HG02973 (cell line): ENCODE measurements around the gene VSTM5.
"Not testable (repeated sequence)": the region's sequence is repeated elsewhere in the genome, so short reads cannot be mapped to it uniquely, and the experiment has no call there.

Experiments used
- ATAC-seq: cut with Tn5 transposase; IDR thresholded peaks from one replicate; pipeline ENCODE4 v1.9.1; 2021; ENCODE audit warnings: moderate library complexity; ENCODE audit not compliant: unreplicated experiment

The VSTM5 gene, protein sequence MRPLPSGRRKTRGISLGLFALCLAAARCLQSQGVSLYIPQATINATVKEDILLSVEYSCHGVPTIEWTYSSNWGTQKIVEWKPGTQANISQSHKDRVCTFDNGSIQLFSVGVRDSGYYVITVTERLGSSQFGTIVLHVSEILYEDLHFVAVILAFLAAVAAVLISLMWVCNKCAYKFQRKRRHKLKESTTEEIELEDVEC

DNA sequence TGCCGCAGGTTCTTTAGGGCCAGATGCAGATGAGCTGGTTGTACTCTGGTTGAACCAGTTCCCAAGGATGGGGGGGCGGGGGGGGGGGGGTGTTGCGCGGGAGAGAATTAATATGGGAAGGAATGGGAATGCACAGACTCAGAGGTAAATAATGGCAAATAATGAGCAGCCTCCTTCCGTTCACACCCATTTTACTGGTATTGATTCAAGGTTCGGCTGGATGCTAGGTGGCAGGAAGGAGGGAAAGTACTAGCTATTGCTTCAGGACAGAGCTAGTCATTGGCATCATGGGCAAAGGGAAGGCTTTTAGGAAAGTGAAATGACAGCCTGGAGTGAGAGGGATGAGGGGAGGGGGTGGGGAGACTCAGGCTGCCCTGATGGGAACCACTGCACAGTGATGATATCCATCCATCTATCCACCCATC lies at the start of gene VSTM5:
TSS of gene VSTM5 (minus strand) at position 25 of the 425 bp plus-strand sequence. CDS start 116 bp downstream, outside the sequence.
- no peak for ATAC-seq

DNA sequence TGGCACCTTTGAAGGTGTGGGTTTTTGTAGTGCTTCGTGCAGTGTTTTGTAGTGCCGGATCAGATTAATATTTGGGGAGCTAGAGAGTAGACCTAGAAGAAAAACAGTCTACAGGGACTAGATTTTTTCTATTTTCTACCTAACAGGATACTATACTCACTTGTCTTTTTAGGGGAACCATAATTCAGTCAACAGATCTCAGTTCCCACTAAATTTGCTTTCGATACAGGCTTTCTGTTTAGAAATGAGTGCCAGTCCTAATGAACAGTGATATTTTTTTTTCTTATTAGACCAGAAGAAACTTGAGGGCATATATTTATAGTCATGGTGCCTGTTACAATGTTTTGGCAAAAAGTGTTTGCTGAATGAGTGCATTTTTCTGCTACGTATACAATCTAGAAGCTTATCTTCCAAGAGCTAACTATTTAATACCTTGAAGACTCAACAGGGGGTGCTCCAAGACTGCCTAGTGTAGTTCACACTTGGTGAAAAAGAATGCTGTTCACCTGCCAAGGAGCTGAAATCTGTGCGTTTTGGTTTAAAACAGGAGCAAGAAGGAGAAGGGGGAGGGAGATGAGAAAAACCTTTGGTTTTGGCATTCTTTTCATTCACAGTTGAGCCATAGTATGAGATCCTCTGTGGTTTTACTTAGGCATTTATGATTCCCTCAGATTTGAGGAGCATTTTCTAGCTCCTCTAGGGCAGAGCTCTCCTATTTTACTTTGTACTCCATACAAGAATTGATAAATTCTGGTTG lies 44.9 kb upstream of the VSTM5 start:
- no peak for ATAC-seq

DNA sequence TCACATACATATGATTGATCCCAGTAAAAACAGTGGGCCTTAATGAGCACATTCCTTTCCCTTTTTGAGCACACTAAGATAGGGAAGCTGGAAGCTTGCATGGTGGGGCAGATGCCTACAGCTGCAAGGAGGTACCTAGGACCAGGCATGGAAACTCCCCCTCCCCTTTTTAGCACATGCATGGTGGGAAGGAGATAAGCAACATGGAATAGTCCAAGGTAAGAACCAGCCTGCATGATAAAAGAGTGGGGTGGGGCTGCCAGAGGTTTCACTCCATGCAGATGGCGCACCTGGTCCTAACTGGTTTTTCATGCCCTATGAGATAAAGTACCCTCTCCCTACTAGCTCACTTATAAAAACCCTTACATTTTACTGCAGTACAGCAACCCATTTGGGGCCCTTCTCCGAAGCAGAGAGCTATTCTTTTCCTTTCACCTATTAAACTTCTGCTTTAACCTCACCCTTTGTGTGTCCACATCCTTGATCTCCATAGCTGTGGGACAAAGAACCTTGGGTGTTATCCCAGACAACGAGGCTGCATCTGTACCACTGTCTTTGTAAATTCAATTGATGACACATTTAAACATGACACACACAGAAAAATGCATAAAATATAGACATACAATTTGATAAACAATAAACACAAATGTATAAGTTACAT lies 40.1 kb upstream of the VSTM5 start:
- no peak for ATAC-seq

DNA sequence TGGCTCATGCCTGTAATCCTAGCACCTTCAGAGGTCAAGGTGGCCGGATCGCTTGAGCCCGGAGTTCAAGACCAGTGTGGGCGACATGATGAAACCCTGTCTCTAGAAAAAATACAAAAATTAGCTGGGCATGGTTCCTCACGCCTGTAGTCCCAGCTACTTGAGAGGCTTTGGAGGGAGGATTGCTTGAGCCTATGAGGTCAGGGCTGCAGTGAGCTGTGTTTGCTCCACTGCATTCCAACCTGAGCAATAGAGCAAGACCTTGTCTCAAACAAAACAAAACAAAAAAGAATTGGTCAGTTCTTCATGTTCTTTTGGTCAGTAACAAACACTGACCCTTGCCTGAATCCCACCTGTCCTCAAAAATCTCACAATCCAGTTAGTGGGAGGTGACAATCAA lies 36.7 kb upstream of the VSTM5 start:
- ATAC-seq: no peak

DNA sequence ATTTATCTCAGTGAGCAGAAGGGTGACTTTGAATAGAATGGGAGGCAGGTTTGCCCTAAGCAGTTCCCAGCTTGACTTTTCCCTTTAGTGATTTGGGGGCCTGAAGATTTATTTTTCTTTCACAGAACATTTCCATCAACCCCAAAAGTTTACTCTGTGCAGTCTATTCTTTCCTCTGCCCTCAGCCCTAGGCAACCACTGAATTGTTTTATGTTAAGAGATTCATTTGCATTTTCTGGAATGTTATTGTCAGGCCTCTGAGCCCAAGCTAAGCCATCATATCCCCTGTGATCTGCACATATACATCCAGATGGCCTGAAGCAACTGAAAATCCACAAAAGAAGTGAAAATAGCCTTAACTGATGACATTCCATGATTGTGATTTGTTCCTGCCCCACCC lies 28.7 kb upstream of the VSTM5 start:
- ATAC-seq: not testable (repeated sequence)

DNA sequence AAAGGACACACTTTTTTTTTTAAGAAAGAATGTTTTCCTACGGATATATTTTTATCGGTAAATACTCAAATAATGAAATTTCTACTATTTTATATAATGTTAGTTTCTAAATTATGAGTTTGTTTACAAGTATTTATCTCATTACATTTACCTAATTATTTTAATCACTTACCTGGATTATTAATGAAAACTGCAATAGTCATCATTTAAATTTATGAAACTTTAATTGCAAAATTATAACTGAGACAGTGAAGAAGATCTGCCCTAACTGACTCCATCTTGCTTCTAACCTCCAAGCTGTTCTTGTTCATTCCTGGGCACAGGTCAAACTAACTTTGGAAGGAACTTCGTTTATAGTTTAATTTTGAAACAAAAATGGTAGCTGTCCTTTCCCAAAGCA lies 25.2 kb upstream of the VSTM5 start:
- no peak for ATAC-seq

DNA sequence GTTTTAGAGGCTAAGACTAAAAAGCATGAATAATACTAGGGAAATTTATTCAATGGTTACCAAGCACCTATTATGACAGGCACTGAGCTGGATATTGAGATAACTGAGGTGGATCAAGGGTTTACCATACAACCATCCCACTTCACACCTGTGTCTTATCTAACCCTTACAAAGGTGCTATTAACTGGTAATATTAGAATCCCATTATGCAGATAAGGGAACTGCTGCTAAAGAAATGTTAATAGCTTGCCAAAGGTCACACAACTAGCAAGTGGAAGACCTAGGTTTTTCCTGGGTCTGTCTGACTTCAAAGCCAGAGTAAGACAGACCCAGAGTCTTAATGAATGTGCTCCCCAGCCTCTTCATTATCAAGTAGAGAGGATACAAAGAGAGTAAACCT lies 21.1 kb upstream of the VSTM5 start:
- no peak for ATAC-seq

DNA sequence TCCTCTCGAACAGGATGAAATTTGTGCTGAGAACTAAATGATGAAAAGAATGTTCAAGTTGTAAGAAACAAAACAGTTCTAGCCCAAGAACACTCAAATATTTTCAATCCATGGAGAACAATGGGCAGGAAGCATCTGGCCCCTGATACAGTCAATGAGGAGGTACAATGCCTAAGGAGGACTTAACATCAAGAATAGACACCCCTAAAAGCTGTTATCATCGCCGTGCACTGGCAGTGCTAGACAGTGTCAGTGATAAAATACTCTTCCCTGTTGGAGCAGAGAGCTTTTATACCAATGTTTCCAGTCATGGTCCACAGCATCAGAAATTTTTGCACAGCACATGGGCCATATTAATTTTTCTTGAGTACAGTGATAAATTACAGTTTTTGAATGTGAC lies 20.2 kb upstream of the VSTM5 start:
- ATAC-seq: no peak

DNA sequence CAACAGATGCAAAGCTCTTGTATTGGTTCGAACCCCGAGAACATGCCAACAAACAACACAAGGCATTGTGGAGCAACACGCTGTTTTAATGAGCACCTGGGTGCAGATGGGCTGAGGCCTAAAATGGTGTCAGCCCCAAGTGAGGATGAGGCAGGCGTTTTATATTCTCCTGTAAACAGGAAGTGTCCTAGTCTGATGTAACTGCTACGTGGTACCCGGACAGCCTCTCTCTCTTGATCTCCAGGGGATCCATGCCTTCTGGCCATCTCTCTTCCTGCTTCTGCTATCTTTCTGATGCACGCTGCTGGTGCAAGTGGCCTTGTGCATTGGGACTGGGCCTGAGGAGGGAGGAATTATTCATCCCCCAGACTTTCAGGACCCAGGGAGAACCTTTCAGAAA lies 19.4 kb upstream of the VSTM5 start:
- no peak for ATAC-seq

DNA sequence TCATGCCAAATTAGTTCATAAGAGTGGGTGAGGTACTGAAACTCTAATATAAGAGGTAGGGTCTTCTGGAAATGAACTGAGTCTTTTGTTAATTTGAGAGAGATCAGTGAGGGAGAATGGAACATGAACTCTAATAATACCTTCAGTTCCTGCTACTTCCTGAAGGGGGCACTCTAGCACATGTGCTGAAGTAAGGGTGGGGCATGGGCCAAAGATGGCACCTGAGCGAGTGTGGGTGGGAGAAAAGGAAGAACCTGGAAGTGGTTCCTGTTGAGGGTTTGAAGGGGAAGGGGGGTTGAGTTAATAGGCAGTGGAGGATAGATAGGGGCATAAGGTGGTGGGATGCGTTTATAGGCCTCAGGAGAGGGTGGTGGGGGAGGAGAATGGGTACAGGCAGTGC lies 18.0 kb upstream of the VSTM5 start:
- ATAC-seq: not testable (repeated sequence)

DNA sequence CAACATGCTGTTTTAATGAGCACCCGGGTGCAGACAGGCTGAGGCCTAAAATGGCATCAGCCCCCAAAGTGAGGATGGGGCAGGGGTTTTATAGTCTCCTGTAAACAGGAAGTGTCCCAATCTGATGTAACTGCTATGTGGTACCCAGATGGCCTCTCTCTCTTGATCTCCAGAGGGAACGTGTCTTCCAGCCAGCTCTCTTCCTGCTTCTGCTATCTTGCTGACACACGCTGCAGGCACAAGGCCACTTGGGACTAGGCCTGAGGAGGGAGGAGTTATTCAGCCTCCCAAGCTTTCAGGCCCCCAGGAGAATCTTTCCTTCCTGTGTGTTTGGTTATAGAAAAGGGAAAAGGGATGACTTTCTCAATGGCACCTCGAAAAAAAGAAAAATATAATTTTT lies 11.4 kb upstream of the VSTM5 start:
- no peak for ATAC-seq

DNA sequence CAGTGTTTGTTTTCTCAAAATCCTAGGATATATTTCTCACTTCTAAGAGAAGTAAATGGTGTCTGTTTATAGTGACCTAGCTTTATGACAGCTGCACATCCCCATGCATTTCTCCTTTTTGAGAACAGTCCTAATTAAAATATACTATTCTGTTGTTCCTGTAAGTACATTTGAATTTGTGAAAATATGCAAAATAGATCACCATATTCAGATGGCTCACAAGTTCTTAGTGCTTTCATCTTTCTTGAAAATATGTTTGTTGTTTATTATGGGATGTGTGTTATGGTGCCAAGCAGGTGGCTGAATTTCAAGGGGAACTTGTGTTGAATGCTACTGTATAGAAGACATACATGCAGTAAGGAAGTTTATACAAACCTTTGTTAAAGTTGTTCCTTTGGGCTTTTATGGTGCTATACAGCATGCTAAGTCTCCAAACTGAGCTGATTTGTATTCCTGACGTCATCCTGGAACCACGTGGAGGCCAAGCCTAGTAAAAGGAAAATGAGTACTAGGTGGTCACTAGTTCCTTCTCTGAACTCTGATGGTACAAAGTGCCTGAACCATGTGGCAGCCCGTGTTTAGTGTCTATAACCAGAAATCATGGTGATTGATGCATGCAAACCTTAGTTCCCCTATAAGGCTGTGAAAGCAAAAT lies 7.8 kb upstream of the VSTM5 start:
- no peak for ATAC-seq

DNA sequence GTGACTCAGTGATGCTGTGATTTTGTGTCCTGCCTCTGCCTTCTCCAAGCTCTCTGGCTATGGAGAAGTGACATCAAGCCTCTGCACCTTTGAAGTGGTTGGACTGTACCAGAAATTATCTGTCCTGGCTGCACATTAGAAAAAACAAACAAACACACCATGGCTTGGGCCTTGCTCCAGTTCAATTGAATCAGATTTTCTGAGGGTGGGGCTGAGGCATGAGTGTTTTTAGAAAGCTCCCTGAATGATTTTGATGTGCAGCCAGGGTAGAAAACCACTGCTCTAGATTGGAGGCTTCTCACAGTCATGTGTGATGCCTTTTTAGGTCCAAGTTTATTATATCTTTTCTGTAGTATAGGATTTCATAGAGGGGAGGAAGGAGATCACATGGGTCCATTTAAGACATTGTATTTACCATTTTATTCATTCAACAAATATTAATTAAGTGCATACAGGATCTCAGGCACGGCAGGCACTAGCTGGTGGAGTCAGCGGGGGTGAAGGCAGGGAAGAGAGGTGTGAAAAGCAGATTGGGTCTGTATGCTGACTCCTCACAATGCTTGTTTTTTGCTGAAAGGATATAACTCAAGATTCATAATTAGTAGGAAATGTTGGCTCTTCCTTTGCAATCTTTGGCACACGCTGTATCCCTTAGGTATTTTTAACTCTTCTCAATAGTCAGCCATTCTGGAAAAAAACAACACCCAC lies 7.1 kb upstream of the VSTM5 start:
- ATAC-seq: no peak

DNA sequence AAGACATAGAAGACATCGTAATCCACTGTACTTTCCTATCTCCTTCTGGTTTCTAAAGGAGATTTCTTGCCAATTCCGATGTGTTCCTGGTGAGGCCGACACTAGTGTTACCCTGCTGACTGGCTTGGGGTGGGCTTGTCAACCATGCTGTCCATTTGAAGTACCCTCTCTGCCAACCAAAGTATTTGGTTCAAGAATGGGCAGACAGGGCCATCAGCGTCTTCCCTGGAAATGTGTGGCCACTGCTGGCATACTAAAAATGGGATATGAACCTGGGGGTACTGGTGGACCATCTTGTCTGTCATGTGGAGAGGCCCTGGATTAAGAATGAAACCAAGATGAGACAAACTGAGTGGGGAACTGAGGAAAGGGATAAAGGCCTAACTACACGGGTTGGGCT lies 1.8 kb upstream of the VSTM5 start:
- ATAC-seq: no peak

DNA sequence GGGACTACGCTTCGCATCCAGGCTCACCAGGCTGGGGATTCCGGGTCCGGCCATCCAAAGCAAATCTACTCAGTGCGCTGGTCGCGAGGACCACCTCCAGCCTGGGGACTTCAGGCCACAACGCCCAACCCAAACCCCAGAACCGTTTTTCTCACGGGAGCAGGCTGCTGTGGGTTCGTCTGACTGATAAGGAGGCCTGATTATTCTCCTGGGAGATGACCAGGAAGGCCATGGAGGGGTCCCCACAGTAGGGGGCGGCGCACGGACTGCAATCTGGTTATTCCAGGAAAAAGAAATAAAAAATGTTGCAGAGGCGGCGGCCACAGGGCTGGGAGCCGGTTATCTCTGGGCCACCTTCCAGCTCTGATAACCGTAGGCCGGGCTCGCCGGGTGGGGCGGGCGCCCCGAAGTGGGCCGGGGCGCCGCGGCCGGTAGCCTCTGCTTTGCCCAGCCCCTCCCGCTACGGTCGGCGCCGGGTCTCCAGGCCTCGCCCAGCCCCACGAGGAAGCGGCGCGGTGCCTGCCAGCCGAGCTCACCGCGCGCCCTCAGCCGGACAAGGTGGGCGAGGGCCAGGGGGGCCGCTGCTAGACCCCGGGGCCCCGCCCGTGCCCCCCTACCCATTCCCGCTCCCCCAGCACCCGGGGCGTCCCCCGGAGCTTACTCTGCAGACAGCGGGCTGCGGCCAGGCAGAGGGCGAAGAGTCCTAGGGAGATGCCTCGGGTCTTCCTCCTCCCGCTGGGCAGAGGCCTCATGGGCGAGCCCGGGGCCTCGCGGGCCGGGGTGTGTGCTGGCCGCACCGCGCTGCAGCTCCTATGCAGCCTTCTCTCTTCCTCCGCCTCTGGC lies 446 bp downstream of the VSTM5 start:
- ATAC-seq: no peak

DNA sequence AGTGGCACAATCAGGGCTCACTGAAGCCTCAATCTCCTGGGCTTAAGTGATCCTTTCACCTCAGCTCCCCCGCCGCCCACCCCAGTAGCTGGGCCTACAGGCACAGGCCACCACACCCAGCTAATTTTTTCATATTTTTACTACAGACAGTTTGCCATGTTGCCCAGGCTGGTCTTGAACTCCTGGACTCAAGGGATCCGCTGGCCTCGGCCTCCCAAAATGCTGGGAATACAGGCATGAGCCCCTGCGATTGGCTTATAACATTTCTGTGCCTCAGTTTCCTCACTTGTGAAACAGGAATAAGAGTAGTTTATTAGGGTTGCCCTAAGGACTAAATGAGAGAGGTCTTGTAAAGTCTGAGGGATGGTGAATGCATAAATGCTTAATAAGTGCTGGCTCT lies 1.2 kb downstream of the VSTM5 start:
- no peak for ATAC-seq

DNA sequence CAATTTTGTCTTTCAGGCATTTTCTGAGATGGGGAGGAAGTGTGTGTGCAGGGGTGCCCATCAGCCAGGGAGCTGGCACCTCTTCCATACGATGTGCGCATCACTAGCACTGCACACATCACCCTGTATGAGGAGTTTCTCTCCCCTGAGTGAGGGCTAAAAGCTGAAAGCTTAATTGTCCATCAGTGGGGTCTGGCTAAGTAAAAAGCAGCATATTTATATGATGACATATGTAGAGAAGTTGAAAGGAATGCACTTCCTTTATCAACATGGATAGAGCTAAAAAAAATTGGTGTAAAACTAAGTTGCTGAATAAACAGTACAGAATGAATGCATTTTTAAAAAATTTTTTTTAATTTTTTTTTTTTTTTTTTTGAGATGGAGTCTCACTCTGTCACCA lies 4.0 kb downstream of the VSTM5 start:
- ATAC-seq: no peak

DNA sequence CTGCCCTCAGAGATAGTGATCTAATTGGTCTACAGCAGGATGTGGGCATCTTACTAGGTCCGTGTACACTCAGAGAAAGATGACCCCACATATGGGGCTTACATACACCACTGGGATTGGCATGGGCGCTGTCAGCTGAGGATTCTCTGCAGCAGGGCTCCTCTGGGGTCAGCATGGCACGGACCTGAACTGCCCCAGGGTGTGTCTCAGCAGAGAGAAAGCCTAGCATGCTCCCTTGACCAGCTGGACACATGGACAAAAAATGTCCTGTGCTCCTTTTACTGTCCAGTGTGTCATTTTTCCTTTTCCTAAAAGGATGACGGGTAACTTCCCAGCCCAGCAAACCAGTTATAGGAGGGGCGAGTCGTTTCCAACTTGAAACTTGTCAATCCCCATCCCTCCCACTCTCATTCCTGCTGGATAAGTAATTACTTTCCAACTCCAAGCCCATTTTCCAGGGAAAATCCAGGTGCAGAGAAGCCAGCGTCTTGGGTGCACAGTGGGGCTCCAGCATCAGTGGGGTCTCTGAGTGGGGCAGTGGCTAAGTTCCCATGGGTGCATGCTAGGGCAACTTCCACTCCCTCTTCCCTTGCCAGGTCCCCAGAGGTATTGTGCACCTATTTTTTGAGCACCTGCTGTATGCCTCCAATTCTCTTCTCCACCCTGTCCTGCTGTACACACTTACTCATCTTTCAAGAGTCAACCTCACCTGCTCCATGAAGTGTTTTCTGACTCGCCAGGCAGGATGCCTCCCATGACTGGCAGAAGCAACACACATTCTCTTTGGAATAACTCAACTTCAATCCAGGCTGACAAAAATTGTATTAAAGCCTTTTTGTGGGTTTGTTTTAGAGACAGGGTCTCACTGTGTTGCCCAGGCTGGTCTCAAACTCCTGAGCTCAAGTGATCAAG lies 5.0 kb downstream of the VSTM5 start:
- ATAC-seq: no peak

DNA sequence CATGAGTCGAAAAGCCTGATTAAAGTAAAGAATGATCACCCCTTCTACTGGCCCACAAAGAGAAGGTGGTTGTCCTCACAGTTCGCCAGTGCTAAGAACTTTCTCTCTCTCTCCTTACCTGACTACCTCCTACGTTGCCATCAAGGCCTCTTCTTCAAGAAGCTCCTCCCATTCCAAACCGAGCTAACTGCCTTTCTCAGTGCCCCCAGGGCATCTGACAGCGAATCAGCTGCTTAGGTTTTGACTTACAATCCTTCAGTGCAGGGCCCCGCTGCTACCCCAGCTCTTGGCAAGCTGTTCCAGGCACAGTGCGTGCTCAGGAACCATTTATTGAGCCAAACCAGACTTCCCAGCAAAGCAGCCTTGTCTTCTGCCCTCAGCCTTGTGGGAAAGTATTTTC lies 5.8 kb downstream of the VSTM5 start:
- no peak for ATAC-seq
